GM21360 (cell line): ENCODE measurements around the gene ZNF567.

ENCODE experiments used
- ATAC-seq: cut with Tn5 transposase; IDR thresholded peaks from one replicate; pipeline ENCODE4 v1.9.1; 2021; ENCODE audit warnings: mild to moderate bottlenecking, moderate library complexity; ENCODE audit not compliant: unreplicated experiment

The ZNF567 gene

DNA sequence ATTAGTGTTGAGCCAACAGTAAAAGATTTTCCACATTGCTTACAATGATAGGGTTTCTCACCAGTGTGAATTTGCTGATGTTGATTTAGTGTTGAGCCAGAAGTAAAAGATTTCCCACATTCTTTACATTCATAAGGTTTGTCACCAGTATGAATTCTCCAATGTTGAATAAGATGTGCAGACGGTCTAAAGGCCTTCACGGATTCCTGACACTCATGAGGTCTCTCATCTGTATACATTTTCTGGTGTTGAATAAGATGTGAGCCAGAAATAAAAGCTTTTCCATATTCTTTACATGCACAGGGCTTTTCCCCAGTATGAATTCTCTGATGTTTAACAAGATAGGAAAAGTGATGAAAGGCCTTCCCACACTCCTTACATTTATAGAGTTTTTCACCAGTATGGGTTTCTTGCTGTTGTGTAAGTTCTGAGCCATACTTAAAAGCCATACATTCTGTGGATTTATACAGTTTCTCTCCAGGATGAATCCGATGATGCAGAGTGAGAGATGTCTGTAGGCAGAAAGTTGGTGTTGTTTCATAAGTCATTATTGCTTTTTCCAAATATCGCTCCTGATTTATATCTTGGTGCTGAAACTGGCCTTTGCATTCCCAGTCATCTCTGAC lies 62.8 kb downstream of the ZNF567 start:
- no peak for ATAC-seq
